Fibroblast of upper back skin (primary cell): ENCODE data around the gene TPGS1.
A peak's percentile ranks its signal among the peaks of the same experiment; 100 is the strongest.

ENCODE experiments used
- DNase-seq: peaks from one replicate; pipeline ENCODE4 v3.0.0-alpha.2; 2013

TPGS1 gene

DNA sequence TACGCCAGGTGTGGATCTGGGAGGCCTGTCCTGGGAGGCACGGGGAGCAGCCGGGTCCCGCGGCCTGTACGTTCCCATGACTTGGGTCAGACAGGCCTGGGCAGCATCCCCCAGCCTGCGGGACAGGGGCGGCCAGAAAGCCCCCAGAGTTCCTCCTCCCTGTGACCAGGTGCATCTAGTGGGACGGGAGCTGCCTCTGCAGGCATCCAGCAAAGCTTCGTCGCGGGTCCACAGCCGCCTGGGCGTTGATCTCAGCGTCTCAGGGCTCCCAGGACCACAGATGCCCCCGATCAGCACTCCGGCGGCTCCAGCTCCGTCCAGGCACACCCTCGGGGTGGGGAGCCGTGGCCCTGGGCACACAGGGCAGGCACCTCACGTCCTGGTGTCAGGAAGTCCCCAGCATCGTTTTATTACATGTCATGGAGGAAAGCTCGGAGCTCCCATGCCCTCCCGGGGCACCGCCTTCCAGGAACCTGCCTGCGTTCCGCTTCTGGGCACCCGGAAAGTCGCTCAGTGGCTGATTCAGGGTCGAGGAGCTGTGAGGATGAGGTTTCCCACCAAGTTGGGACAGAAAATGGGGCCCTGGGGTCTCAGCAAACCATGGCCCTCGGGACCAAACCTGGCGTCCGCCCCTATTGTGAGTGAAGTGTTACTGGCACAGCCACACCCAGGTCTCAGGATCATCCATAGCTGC, 35.0 kb downstream of the TPGS1 start:
- DNase-seq = no peak

DNA sequence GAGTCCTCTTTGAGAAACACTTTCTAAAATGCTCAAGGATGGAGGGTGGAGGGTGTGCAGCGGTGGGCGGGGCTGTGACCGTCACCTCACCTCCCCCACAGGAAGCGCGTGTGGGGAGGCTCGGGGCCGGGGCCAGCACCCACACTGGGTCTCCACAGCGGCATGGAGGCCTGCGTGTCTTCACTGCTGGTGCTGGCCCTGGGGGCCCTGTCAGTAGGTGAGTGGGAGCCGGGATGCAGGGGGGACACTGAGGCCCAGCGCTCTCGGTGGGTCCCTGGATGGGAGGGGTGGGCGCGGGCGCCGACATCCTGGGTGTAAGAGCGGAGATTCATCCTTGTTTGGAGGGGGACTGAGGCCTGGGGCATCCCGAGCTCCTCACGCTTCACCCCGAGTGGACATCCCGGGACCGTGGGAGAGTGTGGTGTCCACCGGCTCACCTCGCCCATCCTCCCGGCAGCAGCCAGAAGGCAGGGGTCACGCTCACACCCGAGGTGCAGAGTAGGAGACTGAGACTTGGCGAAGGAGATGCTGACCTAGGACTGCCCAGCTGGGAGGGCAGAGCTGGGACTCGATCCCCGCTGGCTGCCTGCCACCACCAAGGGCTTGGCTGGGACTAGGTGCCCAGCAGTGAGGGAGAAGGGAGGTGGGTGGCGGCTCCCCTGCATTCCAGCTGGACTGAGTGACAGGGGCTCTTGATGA, 36.8 kb downstream of the TPGS1 start, which contains the start of gene GZMM:
TSS of gene GZMM (plus strand) at position 144 of the 699 bp plus-strand sequence. CDS start at position 163, 19 bp downstream.
- DNase-seq = no peak

DNA sequence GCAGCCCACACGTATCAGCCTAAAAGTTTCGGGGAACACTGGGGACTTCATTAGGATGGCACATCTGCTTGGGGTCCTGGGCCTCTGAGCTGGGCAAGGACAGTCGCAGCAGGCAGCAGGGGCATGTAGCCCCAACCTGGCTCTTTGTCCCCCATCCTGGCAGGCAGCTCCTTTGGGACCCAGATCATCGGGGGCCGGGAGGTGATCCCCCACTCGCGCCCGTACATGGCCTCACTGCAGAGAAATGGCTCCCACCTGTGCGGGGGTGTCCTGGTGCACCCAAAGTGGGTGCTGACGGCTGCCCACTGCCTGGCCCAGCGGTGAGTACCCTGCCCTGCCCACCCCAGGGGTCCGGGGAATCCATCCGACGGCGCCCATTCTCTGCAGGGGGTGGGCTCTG, 39.8 kb downstream of the TPGS1 start:
- no peak for DNase-seq

DNA sequence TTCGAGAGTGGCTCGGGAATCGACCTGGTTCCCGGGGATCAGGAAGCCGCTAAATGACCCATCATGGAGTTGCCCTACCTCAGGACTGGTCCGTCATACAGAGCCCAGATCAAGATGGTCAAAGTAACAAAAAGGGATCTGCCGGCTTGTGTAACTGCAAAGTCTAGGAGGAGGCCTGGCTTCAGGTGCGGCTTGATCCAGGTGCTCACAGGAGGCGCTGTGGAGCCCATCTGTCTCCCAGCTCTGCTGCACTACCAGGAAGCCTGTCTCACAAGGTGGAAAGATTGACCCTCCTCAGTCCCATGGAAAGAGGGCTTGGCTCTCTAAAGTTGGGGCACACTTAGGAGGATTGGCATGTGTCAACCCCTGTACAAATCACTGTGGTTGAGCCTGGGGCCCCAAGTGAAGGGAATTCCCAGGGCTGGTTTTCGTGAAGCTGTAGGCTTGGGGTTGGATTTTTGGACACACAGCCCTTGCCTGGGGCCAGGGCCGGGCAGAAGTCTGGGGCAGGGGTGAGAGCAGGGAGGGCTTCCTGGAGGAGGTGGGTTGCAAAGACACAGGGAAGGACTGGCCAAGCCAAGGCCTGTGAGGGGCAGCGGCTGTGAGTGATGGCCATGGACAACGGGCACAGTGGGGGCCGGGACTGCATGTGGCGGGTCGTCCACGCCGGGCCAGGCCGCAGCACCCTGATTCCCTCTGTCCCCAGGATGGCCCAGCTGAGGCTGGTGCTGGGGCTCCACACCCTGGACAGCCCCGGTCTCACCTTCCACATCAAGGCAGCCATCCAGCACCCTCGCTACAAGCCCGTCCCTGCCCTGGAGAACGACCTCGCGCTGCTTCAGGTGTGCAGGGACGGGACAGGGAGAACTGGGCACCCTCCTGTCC, 40.8 kb downstream of the TPGS1 start:
- DNase-seq = no peak

DNA sequence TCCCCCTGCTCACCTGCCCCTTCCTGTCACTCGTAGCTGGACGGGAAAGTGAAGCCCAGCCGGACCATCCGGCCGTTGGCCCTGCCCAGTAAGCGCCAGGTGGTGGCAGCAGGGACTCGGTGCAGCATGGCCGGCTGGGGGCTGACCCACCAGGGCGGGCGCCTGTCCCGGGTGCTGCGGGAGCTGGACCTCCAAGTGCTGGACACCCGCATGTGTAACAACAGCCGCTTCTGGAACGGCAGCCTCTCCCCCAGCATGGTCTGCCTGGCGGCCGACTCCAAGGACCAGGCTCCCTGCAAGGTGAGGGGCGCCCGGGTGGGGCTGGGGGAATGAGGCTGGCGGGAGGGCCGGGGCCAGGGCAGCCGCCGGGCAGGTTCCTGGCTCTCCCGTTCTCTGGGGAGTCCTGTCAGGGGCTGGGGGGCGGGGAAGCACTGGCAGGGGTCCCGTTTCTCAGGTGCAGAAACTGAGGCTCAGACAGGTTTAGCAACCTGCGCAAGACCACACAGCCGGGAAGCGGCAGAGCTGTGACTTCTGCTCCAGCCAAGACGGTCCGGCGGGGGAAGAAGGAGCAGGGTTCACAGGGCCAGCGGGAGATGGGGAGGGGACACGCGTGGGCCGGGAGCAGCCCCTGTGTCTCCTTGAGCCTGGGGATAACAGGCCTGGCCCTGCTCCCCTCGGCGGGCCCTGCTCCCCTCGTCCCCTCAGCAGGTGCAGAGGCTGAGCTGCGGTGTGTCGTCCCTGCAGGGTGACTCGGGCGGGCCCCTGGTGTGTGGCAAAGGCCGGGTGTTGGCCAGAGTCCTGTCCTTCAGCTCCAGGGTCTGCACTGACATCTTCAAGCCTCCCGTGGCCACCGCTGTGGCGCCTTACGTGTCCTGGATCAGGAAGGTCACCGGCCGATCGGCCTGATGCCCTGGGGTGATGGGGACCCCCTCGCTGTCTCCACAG, 41.9 kb downstream of the TPGS1 start:
- DNase-seq = no peak

DNA sequence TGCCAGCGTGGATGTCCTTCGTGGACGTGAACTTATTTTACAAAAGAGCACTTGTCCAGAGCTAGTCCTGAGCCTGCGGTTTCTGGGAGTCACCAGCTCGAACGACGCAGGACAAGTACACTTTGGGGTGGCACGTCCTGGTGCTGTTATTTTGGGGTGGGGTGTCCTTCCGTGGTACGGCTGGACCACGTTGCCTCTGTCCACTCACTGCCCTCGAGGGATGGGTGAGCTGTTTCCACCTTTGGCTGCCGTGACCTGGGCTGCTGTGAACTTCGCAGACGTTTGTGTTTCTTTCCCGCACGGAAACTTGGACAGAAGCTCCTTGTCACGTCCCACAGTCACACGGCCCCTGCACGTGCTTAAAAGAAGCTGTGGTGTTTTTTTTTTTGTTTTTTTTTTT, 47.5 kb downstream of the TPGS1 start:
- DNase-seq = no peak

DNA sequence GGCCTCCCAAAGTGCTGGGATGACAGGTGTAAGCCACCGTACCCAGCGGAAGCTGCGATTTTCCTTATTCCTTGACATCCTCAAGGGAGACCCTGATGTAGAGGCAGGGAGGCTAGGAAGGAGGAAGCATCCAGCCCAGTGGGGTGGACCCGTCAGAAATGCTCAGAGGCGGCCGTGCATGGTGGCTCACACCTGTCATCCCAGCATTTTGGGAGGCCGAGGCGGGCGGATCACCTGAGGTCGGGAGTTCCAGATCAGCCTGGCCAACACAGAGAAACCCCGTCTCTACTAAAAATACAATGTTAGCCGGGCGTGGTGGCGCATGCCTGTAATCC, 48.1 kb downstream of the TPGS1 start:
- DNase-seq = no peak

DNA sequence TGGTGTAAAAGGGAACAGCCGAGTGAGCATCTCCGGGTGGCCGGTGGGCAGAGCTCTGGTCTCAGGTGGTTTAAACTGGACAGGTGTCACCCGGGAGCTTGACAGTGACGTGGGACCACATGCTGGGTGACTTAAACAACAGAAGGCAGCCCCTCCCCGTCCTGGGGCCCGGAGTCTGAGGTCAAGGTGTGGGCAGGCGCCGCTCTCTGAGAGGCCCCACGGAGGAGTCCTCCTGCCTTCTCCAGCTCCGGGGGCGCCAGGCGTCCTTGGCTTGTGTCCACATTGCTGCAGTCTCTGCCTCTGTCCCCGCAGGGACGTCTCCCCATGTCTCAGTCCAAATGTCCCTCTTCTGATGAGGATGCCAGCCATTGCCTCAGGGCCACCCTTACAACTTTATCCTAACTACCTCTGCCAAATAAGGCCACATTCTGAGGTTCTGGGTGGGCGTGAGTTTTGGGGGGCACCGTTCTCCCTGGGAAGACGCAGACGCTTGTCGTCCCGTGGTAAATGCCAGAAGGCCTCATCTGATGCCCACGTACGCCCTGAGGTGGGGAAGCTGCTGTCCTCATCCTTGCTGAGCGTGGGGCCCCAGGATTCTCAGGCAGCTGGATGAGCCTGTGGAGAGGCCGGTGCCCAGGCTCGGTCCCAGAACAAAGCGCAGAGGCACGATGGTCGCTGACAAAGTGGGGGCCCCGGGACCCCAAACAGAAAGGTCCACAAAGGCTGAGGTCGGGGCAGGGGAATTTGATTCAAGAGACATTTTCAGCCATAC, 49.5 kb downstream of the TPGS1 start:
- DNase-seq = no peak

DNA sequence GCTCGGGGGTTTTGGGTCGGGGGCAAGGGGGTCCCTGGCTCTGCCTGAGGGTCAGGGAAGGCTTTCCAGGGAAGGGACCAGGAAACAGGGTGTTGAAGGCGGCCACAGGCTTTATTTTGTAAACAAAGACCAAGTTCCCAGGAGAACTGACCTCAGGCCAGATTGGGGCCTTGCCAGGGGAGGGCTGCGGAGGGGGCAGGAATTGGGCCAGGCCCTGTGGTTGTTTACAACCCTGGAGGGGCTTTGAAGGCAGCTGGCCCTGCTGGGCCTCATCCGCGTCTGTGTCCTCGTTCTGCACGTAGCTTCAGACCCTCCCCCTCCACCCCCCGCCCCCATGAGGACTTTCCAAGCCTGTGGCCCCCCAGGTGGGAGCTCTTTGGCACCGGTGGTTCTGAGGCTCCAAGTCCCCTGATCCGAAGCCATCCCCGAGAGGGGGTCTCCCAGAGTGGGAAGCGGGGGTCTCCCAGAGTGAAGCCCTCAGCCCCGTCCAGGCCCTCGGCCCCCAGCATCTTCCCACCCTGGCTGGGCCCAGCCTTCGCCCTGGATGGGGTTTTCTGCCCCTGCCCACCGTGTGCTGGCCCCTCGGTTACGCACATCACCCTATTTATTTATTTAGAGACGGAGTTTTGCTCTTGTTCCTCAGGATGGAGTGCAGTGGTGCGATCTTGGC, 51.6 kb downstream of the TPGS1 start:
- no peak for DNase-seq

DNA sequence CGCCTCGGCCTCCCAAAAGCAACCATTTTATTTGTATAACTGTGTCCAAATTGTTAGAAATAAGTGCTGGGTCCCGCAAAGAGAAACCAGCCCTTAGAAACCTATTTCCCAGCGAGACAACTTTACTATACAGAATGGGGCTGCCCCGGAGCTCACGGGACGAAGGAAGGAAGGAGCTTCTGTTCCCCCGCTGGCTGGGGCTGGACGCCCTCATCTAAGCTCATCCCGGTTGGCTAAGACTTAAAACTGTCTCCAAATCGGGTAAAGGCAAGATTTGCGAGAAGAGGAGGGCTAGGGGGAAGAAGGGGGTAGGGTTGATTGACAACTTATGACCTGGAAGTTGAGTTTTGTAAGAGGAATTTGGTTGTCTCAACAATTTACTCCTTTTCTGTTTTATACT, 52.8 kb downstream of the TPGS1 start:
- DNase-seq = no peak

DNA sequence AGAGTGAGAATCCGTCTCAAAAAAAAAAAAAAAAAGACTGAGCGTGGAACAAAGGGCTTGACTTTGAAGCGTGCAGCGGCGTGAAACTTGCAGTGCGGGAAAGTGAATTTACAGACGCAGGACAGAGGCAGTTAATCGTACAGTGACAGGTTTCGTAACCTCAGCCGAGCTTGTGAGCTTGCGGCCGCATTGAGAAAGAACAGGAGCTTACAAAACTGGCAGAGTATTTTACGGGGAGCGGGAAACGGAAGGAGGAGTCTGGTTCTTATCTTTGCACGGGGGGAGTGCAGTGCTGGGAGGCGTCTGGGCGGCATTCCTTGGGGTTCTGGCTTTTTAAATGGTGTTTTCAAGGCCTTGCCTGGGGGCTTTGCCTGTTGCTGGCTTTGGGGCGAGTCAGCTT, 59.1 kb downstream of the TPGS1 start:
- peak; percentile 51 for DNase-seq

DNA sequence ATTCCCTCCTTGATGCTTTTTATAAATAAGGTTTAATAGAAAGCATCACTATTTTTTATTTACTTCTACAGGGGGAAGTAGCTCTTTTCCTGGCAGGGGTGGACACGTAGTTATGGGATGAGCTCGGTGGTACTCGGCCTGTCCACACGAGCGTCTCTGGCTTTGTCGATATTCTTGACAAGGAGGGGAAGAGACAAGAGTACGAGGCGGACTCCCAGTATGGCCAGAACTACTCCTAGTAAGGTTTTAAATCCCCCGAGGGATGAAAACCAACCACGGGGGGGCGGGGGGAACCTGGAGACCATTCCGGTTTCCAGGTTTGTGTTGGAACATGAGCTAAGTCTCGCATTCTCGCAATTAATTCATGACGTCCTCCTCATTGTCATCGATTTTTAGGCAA, 59.5 kb downstream of the TPGS1 start:
- no peak for DNase-seq

DNA sequence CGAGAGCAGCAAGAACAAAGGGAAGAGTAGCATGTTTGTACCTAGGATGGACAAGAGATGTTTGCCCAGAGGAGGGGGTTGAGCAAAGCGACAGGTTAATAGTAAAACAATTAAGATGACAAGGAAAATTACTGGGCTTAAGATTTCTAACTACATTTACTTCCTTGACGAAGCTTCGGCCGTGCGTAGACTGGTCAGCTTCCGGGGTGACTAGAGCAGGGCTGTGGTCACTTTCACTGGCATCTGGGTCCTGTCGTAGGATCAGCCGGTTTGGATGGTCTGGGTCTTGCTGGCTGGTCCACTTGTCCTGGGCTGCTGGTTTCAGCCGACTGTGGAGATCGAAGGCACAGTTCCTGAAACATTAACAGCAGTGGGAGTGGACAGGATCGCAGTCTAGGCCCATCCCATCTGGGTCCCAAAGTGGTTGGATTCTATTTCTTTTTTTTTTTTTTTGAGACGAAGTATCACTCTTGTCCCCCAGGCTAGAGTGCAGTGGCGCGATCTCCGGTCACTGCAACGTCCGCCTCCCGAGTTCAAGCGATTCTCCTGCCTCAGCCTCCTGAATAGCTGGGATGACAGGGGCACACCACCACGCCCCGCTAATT, 60.1 kb downstream of the TPGS1 start:
- no peak for DNase-seq
